ENCODE results near the gene RBM33.

RBM33 gene

GRCh38 chr7:155781433-155781832, 137.0 kb downstream of the RBM33 start:
- Histone ChIP-seq H3K4me2 (ENCODE audit: insufficient read depth, low read length) (no peak overlapping the region), H2AFZ (ENCODE audit: low read depth, low read length) (no peak overlapping the region), H3K36me3 (ENCODE audit: insufficient read depth, low read length) (peaks cover 74% of the 10 kb centered on the region), H3K9ac (ENCODE audit: low read depth, low read length) (no peak overlapping the region), H3K27ac (ENCODE audit: low read length) (no peak overlapping the region), H3K4me1 (ENCODE audit: insufficient read depth, low read length) (no peaks in the 10 kb centered on the region), H4K20me1 (ENCODE audit: insufficient read depth, low read length) (peaks cover 31% of the 10 kb centered on the region), H3K9me3 (ENCODE audit: insufficient read depth, low read length, severe bottlenecking) (no peaks in the 10 kb centered on the region), H3K4me3 (ENCODE audit: low read depth in 1 of 2, low read length in 2 of 2) (no peak overlapping the region), H3K27me3 (ENCODE audit: insufficient read depth, low read length, poor library complexity) (no peaks in the 10 kb centered on the region), H3K79me2 (ENCODE audit: insufficient read depth, low read length) (no peaks in the 10 kb centered on the region; the same call in 1 of the 2 replicates)
- TF ChIP-seq EZH2 (IDR thresholded peaks at IDR 0.05; ENCODE audit: borderline replicate concordance, low read depth, low read length, severe bottlenecking): no peak
- TF ChIP-seq CTCF (IDR thresholded peaks at IDR 0.05; ENCODE audit: borderline replicate concordance, extremely low read depth, low read length, poor library complexity, severe bottlenecking): no peak
- ATAC-seq (ENCODE audit: insufficient read depth, low read depth) (no peak), DNase-seq (no peak)

- DNase-seq (no peak), ATAC-seq (ENCODE audit: insufficient read depth, low read depth) (no peak)
- Histone ChIP-seq H2AFZ (ENCODE audit: low read depth, low read length) (no peak overlapping the region), H3K79me2 (ENCODE audit: insufficient read depth, low read length) (no peaks in the 10 kb centered on the region; the same call in 1 of the 2 replicates), H3K27ac (ENCODE audit: low read length) (no peak overlapping the region), H3K4me2 (ENCODE audit: insufficient read depth, low read length) (no peak overlapping the region), H3K4me1 (ENCODE audit: insufficient read depth, low read length) (no peaks in the 10 kb centered on the region), H3K27me3 (ENCODE audit: insufficient read depth, low read length, poor library complexity) (no peaks in the 10 kb centered on the region), H3K9me3 (ENCODE audit: insufficient read depth, low read length, severe bottlenecking) (no peaks in the 10 kb centered on the region), H3K4me3 (ENCODE audit: low read depth in 1 of 2, low read length in 2 of 2) (no peak overlapping the region), H3K9ac (ENCODE audit: low read depth, low read length) (no peak overlapping the region), H4K20me1 (ENCODE audit: insufficient read depth, low read length) (peaks cover 28% of the 10 kb centered on the region), H3K36me3 (ENCODE audit: insufficient read depth, low read length) (peaks cover 64% of the 10 kb centered on the region)
- TF ChIP-seq CTCF (IDR thresholded peaks at IDR 0.05; ENCODE audit: borderline replicate concordance, extremely low read depth, low read length, poor library complexity, severe bottlenecking) (no peak), EZH2 (IDR thresholded peaks at IDR 0.05; ENCODE audit: borderline replicate concordance, low read depth, low read length, severe bottlenecking) (no peak)
Measured at GRCh38 chr7:155782466-155782865, 138.0 kb downstream of the RBM33 start.

- peaks cover 14% of the 10 kb centered on the region for H4K20me1 ChIP-seq (ENCODE audit: insufficient read depth, low read length)
- ATAC-seq (ENCODE audit: insufficient read depth, low read depth) (no peak), DNase-seq (no peak)
- TF ChIP-seq EZH2 (IDR thresholded peaks at IDR 0.05; ENCODE audit: borderline replicate concordance, low read depth, low read length, severe bottlenecking) (no peak), CTCF (IDR thresholded peaks at IDR 0.05; ENCODE audit: borderline replicate concordance, extremely low read depth, low read length, poor library complexity, severe bottlenecking) (no peak)
- H3K36me3 ChIP-seq (ENCODE audit: insufficient read depth, low read length): peaks cover 38% of the 10 kb centered on the region
- H3K4me2 ChIP-seq (ENCODE audit: insufficient read depth, low read length): no peak overlapping the region
- no peak overlapping the region for H3K9ac ChIP-seq (ENCODE audit: low read depth, low read length)
- no peak overlapping the region for H3K4me3 ChIP-seq (ENCODE audit: low read depth in 1 of 2, low read length in 2 of 2)
- no peaks in the 10 kb centered on the region for H3K4me1 ChIP-seq (ENCODE audit: insufficient read depth, low read length)
- H3K79me2 ChIP-seq (ENCODE audit: insufficient read depth, low read length): no peaks in the 10 kb centered on the region
- H3K27ac ChIP-seq (ENCODE audit: low read length): no peak overlapping the region
- no peaks in the 10 kb centered on the region for H3K9me3 ChIP-seq (ENCODE audit: insufficient read depth, low read length, severe bottlenecking)
- H3K27me3 ChIP-seq (ENCODE audit: insufficient read depth, low read length, poor library complexity): no peaks in the 10 kb centered on the region
- H2AFZ ChIP-seq (ENCODE audit: low read depth, low read length): no peak overlapping the region
Measured at GRCh38 chr7:155785536-155785935, 141.1 kb downstream of the RBM33 start.

GRCh38 chr7:155786491-155786890, 142.0 kb downstream of the RBM33 start:
- DNase-seq (no peak), ATAC-seq (ENCODE audit: insufficient read depth, low read depth) (no peak)
- no peak overlapping the region for H3K27ac ChIP-seq (ENCODE audit: low read length)
- no peak overlapping the region for H3K4me2 ChIP-seq (ENCODE audit: insufficient read depth, low read length)
- H3K27me3 ChIP-seq (ENCODE audit: insufficient read depth, low read length, poor library complexity): no peaks in the 10 kb centered on the region
- peaks cover 29% of the 10 kb centered on the region for H3K36me3 ChIP-seq (ENCODE audit: insufficient read depth, low read length)
- no peak overlapping the region for H3K9ac ChIP-seq (ENCODE audit: low read depth, low read length)
- no peaks in the 10 kb centered on the region for H3K4me1 ChIP-seq (ENCODE audit: insufficient read depth, low read length)
- H3K4me3 ChIP-seq (ENCODE audit: low read depth in 1 of 2, low read length in 2 of 2): no peak overlapping the region
- no peak for TF ChIP-seq EZH2 (IDR thresholded peaks at IDR 0.05; ENCODE audit: borderline replicate concordance, low read depth, low read length, severe bottlenecking)
- TF ChIP-seq CTCF (IDR thresholded peaks at IDR 0.05; ENCODE audit: borderline replicate concordance, extremely low read depth, low read length, poor library complexity, severe bottlenecking): no peak
- peaks cover 6% of the 10 kb centered on the region for H4K20me1 ChIP-seq (ENCODE audit: insufficient read depth, low read length)
- H3K79me2 ChIP-seq (ENCODE audit: insufficient read depth, low read length): no peaks in the 10 kb centered on the region
- H3K9me3 ChIP-seq (ENCODE audit: insufficient read depth, low read length, severe bottlenecking): no peaks in the 10 kb centered on the region
- H2AFZ ChIP-seq (ENCODE audit: low read depth, low read length): no peak overlapping the region
